HG03432 (cell line): Measurements from ENCODE around the gene ACBD6.
"Not testable (repeated sequence)": the region's sequence is repeated elsewhere in the genome, so short reads cannot be mapped to it uniquely, and the experiment has no call there.

ENCODE experiments used
- ATAC-seq: cut with Tn5 transposase; IDR thresholded peaks from one replicate; pipeline ENCODE4 v1.9.1; 2021; ENCODE audit warnings: mild to moderate bottlenecking, moderate library complexity; ENCODE audit not compliant: unreplicated experiment

Gene ACBD6

GRCh38 chr1:180421614-180422013 lies 80.8 kb downstream of the ACBD6 start:
- no peak for ATAC-seq

GRCh38 chr1:180421145-180421544 lies 81.2 kb downstream of the ACBD6 start:
- not testable (repeated sequence) for ATAC-seq

- no peak for ATAC-seq
These were observed 86.3 kb downstream of the ACBD6 start for GRCh38 chr1:180415985-180416633.

- no peak for ATAC-seq
These were observed 87.0 kb downstream of the ACBD6 start for GRCh38 chr1:180415236-180415848.

- ATAC-seq = no peak
These were observed 89.8 kb downstream of the ACBD6 start for GRCh38 chr1:180412583-180412982.

- ATAC-seq = not testable (repeated sequence)
These were observed 94.2 kb downstream of the ACBD6 start for GRCh38 chr1:180408128-180408527.

- ATAC-seq = no peak
These were observed 95.3 kb downstream of the ACBD6 start for GRCh38 chr1:180407051-180407450.

GRCh38 chr1:180402551-180402950 lies 99.8 kb downstream of the ACBD6 start:
- no peak for ATAC-seq

GRCh38 chr1:180402001-180402400 lies 100.4 kb downstream of the ACBD6 start:
- ATAC-seq = no peak

- no peak for ATAC-seq
These were observed 105.2 kb downstream of the ACBD6 start for GRCh38 chr1:180397175-180397574.

- no peak for ATAC-seq
These were observed 109.8 kb downstream of the ACBD6 start for GRCh38 chr1:180392427-180393145.

GRCh38 chr1:180392020-180392419 lies 110.4 kb downstream of the ACBD6 start:
- no peak for ATAC-seq

- ATAC-seq = no peak
These were observed 115.0 kb downstream of the ACBD6 start for GRCh38 chr1:180387413-180387812.

GRCh38 chr1:180386745-180387367 lies 115.5 kb downstream of the ACBD6 start:
- ATAC-seq = no peak

GRCh38 chr1:180385144-180385543 lies 117.2 kb downstream of the ACBD6 start:
- no peak for ATAC-seq

GRCh38 chr1:180384286-180385005 lies 117.9 kb downstream of the ACBD6 start:
- no peak for ATAC-seq

GRCh38 chr1:180382326-180383115 lies 119.9 kb downstream of the ACBD6 start:
- ATAC-seq = no peak

GRCh38 chr1:180381184-180381580 lies 121.2 kb downstream of the ACBD6 start:
- no peak for ATAC-seq

GRCh38 chr1:180380259-180381183 lies 121.9 kb downstream of the ACBD6 start:
- ATAC-seq = no peak
